ENCODE measurements around the gene RAB5B. TPM values are rescaled to one million over a fixed set of nuclear protein-coding genes. Genes with fewer than 3 reads are reported as not detected.
A peak's percentile ranks its signal among the peaks of the same experiment; 100 is the strongest.

Gene RAB5B
- total and polyA plus RNA-seq, 2 donors (not counting 1 experiment from before 2014, with no cell fraction given): 55.3 to 193 TPM

- no peaks in the 10 kb centered on the region for H4K20me1 ChIP-seq (ENCODE audit: control insufficient read depth, extremely low read depth, insufficient read depth, low read length)
- no peaks in the 10 kb centered on the region for H3K79me2 ChIP-seq (ENCODE audit: control insufficient read depth, insufficient read depth, low read length)
- peak overlapping the region; percentile 73 for H2AFZ ChIP-seq (ENCODE audit: low read length)
- H3K4me1 ChIP-seq (ENCODE audit: control insufficient read depth, extremely low read depth, insufficient read depth, low read length): peaks cover 23% of the 10 kb centered on the region
- peak overlapping the region in 1 of 4 experiments; percentile 29 for H3K4me3 ChIP-seq (replicated peaks in 1 of 4; ENCODE audit: control extremely low read depth in 1 of 4, insufficient read depth in 1 of 4, low read depth in 3 of 4, low read length in 4 of 4)
- H3K9ac ChIP-seq (ENCODE audit: insufficient read depth, low read length): peak overlapping the region; percentile 13
- peaks cover 5% of the 10 kb centered on the region for H3K36me3 ChIP-seq (ENCODE audit: control insufficient read depth, insufficient read depth, low read length)
- H3K27ac ChIP-seq (ENCODE audit: insufficient read depth, low read length): no peak overlapping the region
- peak overlapping the region; percentile 48 for H3K4me2 ChIP-seq (ENCODE audit: extremely low read depth, insufficient read depth, low read length)
- no peak for DNase-seq (ENCODE audit: low read depth in 2 of 2)
- H3K27me3 ChIP-seq (ENCODE audit: control insufficient read depth, insufficient read depth, low read length): no peaks in the 10 kb centered on the region
- TF ChIP-seq EZH2 (IDR thresholded peaks at IDR 0.05; ENCODE audit: low read length, missing control alignments) (no peak), CTCF (conservative IDR thresholded peaks at IDR 0.05 in 1 of 2, IDR thresholded peaks at IDR 0.05 in 1 of 2; ENCODE audit: low read depth in 1 of 2, low read length in 2 of 2) (no peak)
- H3K9me3 ChIP-seq (ENCODE audit: control insufficient read depth, insufficient read depth, low read depth, low read length): no peaks in the 10 kb centered on the region
Measured at GRCh38 chr12:55935738-55936151, 38.1 kb upstream of the RAB5B start.

DNA sequence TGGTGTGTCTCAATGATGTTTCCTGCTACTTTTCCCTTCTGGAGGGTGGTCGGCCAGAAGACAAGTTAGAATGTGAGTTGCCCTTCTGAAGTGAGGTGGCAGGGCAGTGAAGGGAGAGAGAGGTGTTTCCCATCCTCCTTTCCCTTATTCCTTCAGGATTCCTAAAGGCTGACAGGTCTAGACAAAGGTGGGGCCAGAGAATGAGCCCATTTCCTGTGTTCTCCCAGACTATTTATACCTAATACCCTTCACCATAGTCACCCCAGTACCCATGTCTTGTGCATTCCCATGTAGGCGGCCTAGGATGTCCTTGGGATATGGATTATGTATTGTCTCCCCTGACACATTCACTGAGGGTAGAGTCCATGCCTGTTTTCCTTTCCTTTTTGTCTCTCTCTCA is 35.9 kb upstream of the RAB5B start:
- Histone ChIP-seq H3K4me2 (ENCODE audit: extremely low read depth, insufficient read depth, low read length) (no peak overlapping the region), H3K9ac (ENCODE audit: insufficient read depth, low read length) (no peak overlapping the region), H3K27ac (ENCODE audit: insufficient read depth, low read length) (no peak overlapping the region), H3K9me3 (ENCODE audit: control insufficient read depth, insufficient read depth, low read depth, low read length) (no peaks in the 10 kb centered on the region), H3K27me3 (ENCODE audit: control insufficient read depth, insufficient read depth, low read length) (no peaks in the 10 kb centered on the region), H4K20me1 (ENCODE audit: control insufficient read depth, extremely low read depth, insufficient read depth, low read length) (no peaks in the 10 kb centered on the region), H2AFZ (ENCODE audit: low read length) (no peak overlapping the region), H3K79me2 (ENCODE audit: control insufficient read depth, insufficient read depth, low read length) (no peaks in the 10 kb centered on the region), H3K4me1 (ENCODE audit: control insufficient read depth, extremely low read depth, insufficient read depth, low read length) (peaks cover 12% of the 10 kb centered on the region), H3K4me3 (replicated peaks in 1 of 4; ENCODE audit: control extremely low read depth in 1 of 4, insufficient read depth in 1 of 4, low read depth in 3 of 4, low read length in 4 of 4) (no peak overlapping the region), H3K36me3 (ENCODE audit: control insufficient read depth, insufficient read depth, low read length) (peaks cover 8% of the 10 kb centered on the region)
- TF ChIP-seq CTCF (conservative IDR thresholded peaks at IDR 0.05 in 1 of 2, IDR thresholded peaks at IDR 0.05 in 1 of 2; ENCODE audit: low read depth in 1 of 2, low read length in 2 of 2) (no peak), EZH2 (IDR thresholded peaks at IDR 0.05; ENCODE audit: low read length, missing control alignments) (no peak)
- DNase-seq (ENCODE audit: low read depth in 2 of 2): peak in 1 of 2 donors; percentile 34

GRCh38 chr12:55938826-55939501 is 34.9 kb upstream of the RAB5B start:
- Histone ChIP-seq H3K27ac (ENCODE audit: insufficient read depth, low read length) (no peak overlapping the region), H3K36me3 (ENCODE audit: control insufficient read depth, insufficient read depth, low read length) (peaks cover 8% of the 10 kb centered on the region), H3K4me2 (ENCODE audit: extremely low read depth, insufficient read depth, low read length) (no peak overlapping the region), H3K27me3 (ENCODE audit: control insufficient read depth, insufficient read depth, low read length) (no peaks in the 10 kb centered on the region), H3K79me2 (ENCODE audit: control insufficient read depth, insufficient read depth, low read length) (no peaks in the 10 kb centered on the region), H3K9me3 (ENCODE audit: control insufficient read depth, insufficient read depth, low read depth, low read length) (no peaks in the 10 kb centered on the region), H4K20me1 (ENCODE audit: control insufficient read depth, extremely low read depth, insufficient read depth, low read length) (no peaks in the 10 kb centered on the region), H3K4me3 (replicated peaks in 1 of 4; ENCODE audit: control extremely low read depth in 1 of 4, insufficient read depth in 1 of 4, low read depth in 3 of 4, low read length in 4 of 4) (no peak overlapping the region), H2AFZ (ENCODE audit: low read length) (no peak overlapping the region), H3K9ac (ENCODE audit: insufficient read depth, low read length) (no peak overlapping the region), H3K4me1 (ENCODE audit: control insufficient read depth, extremely low read depth, insufficient read depth, low read length) (peaks cover 7% of the 10 kb centered on the region)
- TF ChIP-seq EZH2 (IDR thresholded peaks at IDR 0.05; ENCODE audit: low read length, missing control alignments): no peak
- no peak for TF ChIP-seq CTCF (conservative IDR thresholded peaks at IDR 0.05 in 1 of 2, IDR thresholded peaks at IDR 0.05 in 1 of 2; ENCODE audit: low read depth in 1 of 2, low read length in 2 of 2)
- no peak for DNase-seq (ENCODE audit: low read depth in 2 of 2)

Data from fibroblast of lung (primary cell).